CD4-positive, alpha-beta T cell treated with Interferon alpha-2 for 1 hour (primary cell): ENCODE results near the gene NELFE.

ENCODE experiments used
- DNase-seq, 2 donors: peaks; one replicate each; pipeline ENCODE4 v3.0.0-alpha.2; 2020 to 2022

Gene NELFE

GRCh38 chr6:31971993-31972708 lies 13.4 kb upstream of the NELFE start, which contains the start of gene DXO:
DXO (minus strand) TSS chr6:31972138; CDS start chr6:31971675, 463 bp downstream.
- DNase-seq = peak; percentile 99

GRCh38 chr6:31971279-31971992 lies 12.7 kb upstream of the NELFE start:
- DNase-seq = no peak

GRCh38 chr6:31970604-31971271 lies 12.0 kb upstream of the NELFE start:
- DNase-seq = no peak

- no peak for DNase-seq
Measured at GRCh38 chr6:31969712-31970603, 11.2 kb upstream of the NELFE start.

- DNase-seq = no peak
Measured at GRCh38 chr6:31968791-31969711, 10.3 kb upstream of the NELFE start.

GRCh38 chr6:31968326-31968725 lies 9.6 kb upstream of the NELFE start:
- no peak for DNase-seq

DNA sequence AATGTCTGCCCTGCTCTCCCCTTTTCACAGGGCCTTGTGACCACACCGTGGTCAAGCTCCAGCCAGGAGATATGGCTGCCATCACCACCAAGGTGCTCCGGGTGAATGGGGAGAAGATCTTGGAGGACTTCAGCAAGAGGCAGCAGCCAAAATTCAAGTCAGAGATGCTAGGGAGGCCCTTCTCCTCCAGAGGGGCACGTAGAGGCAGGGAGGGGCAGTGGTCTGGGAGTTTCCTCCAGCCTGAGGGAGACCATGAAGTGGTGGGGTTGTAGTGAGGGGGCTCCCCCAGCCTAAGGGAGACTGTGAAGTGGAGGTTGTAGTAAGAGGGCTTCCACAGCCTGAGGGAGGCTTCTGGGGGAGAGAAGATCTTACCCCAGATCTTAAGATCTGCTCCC lies 9.2 kb upstream of the NELFE start:
- no peak for DNase-seq

DNA sequence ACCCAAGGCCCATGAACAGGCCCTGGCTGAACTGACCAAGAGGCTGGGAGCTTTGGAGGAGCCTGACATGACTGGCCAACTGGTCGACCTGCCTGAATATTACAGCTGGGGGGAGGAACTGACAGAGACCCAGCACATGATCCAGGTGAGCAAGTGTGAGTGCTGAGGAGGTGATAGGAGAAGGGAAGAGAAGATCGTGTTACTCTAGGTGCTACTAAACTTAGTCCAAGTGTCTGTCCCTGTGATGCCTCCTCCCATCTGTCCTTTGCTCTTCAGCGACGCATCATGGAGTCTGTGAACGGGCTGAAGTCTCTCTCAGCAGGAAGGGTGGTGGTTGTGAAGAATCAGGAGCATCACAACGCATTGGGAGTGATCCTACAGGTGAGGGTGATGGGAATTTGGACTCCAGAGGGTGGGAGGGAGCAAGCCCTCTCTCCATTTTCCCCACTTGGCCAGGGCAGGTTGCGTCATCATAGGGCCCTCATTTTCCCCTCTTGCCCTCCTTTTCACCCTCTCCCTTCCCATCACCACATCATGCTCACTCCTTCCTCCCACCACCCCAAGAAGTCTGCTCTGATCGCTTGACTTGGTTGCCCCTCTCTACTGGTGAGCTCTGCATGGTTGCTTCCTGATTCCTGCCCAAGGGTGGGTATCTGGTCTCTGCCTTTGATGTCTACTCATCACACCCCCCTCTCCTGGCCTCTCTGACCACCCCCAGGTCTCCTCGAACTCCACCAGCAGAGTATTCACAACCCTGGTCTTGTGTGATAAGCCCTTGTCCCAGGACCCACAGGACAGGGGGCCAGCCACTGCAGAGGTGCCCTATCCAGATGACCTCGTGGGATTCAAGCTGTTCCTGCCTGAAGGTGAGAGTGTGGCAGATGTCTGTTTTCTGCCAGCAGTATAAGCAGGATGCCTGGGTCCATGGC lies 8.5 kb upstream of the NELFE start:
- DNase-seq = no peak

DNA sequence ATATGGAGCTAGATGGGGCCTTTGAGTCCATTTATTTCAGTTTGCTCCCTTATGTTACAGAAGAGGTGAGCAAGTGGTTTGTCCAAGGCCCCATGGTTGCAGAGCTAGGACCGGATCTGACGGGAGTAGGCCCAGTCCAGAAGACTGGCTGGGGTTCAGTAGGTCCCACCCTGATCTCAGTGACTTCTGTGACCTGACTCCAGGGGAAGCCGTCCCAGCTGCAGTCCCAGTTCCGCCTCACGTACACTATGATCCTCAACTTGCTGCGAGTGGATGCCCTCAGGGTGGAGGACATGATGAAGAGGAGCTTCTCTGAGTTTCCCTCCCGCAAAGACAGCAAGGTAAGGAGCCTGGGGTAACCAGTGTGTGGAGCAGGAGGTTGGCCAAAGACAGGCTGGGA lies 7.7 kb upstream of the NELFE start:
- DNase-seq = no peak

DNA sequence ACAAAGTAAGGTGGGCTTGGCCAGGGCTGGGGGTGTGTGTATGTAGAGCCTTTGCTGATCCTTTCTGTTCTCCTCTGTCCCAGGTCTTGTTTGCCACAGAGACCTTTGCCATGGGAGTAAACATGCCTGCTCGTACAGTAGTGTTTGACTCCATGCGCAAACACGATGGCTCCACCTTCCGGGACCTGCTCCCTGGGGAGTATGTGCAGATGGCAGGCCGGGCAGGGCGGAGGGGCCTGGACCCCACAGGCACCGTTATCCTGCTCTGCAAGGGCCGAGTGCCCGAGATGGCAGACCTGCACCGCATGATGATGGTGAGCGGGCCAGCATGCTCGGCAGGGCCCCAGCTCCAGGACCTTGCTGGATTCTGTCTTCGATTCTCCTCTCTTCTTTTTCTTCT lies 6.9 kb upstream of the NELFE start:
- no peak for DNase-seq

GRCh38 chr6:31963921-31964320 lies 5.2 kb upstream of the NELFE start:
- DNase-seq = no peak

DNA sequence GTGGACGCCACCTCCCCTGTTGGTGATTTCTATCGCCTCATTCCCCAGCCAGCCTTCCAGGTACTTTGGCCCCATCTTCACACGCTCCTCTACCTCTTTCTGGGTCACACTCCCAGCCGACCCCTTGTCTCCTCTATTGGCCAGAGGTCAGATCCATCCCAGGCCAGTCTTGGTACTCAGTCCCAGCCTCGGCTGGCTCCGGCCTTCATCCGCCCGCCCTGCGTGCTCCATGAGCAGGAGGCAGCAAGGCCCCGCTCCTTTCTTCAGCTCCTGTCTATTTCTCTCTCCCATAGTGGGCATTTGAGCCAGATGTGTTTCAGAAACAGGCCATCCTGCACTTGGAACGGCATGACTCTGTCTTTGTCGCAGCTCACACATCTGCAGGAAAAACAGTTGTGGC lies 2.8 kb upstream of the NELFE start:
- no peak for DNase-seq

DNA sequence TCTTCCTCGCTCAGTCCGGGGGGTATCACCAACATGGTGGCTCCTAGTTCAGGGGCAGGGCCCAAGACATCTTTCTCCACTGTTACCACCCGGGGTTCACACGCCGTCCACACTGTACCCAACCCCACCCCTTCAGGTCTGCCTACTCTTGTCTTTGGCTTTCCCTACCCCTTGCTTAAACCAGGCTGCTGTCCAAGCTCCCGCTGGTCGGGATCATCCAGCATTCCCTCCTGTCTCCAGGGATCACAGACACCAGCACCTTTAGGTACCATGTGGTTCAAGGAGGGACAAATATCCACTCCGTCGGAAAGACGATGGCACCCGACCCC lies 395 bp downstream of the NELFE start:
- DNase-seq = no peak

DNA sequence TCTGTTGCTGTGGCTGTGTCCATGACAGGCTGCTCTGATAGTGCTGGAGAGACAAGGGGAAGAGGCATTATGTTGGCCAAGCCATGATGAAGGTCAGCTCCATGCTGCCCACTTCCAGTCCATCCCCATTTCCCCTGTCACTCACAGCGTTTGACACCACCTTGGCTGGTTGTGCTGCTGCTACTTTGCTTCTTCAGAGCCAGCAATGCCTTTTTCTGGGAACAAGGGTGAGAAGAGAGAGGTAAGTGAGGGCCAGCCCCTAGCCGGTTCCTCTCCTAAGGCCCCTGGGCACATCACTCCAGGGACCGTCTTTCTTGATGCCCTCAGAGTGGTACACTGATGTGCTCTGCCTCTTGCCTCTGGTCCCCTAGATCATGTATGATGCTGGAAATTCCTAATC lies 2.0 kb downstream of the NELFE start:
- DNase-seq = no peak

GRCh38 chr6:31954511-31954910 lies 4.3 kb downstream of the NELFE start:
- DNase-seq = no peak

- no peak for DNase-seq
Measured at GRCh38 chr6:31952890-31953289, 5.9 kb downstream of the NELFE start.

GRCh38 chr6:31952140-31952805 lies 6.5 kb downstream of the NELFE start:
- peak; percentile 38 to 45 for DNase-seq

DNA sequence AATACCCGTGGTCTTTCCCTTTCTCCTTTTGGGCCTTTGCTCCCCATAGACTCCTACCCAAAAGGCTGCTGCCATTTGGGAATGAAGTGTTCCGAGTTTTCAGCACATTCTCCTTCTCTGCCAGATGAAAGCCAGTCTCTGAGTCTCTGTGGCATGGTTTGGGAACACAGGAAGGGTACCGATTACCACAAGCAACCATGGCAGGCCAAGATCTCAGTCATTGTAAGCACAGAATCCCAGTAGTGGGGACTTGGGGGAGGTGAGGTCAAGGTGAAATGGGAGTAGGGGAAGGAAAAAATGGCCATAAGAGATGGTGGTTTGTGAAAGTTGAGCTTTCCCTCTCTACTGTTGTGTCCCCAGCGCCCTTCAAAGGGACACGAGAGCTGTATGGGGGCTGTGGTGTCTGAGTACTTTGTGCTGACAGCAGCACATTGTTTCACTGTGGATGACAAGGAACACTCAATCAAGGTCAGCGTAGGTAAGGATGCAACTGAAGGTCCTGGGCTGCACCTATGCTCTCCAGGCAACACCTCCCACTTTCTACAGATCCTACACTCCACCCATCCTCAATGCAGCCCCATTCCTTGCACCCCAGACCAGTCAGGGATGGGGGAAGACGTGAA lies 8.7 kb downstream of the NELFE start:
- DNase-seq = no peak

DNA sequence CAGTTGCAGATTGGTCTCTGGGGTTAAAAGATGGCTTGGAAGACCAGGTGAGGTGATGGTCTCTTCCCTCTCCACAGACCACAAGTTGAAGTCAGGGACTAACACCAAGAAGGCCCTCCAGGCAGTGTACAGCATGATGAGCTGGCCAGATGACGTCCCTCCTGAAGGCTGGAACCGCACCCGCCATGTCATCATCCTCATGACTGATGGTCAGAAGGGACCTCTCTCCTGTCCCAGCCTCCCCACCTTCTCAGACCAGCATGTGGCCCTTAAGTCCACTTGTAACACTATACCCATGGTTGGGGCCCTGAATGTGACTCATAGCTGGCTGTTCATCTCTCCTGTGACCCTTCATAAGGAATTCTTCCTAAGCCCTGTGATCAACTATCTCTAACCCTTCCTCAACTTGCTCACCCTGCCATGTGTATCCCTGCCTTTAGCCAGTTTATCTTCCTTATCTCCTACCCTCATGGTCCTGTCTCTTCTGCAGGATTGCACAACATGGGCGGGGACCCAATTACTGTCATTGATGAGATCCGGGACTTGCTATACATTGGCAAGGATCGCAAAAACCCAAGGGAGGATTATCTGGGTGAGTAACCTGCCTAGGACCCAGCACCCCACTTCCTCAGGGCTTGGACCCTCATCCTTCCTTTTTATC lies 9.9 kb downstream of the NELFE start:
- no peak for DNase-seq
